Sigmoid colon (tissue), 4 donors: ENCODE results near the gene STK39.

Experiments
- CTCF ChIP-seq, 4 experiments: fragments of 450-650 bp in 3 of 4; fragments of 200-600 bp in 1 of 4; IDR thresholded peaks; one replicate each; pipeline ENCODE4 v1.5.1; 2016 to 2019; ENCODE audit warnings: antibody characterized with exemption in 4 of 4, mild to moderate bottlenecking in 3 of 4, moderate library complexity in 2 of 4
- EP300 ChIP-seq, 4 donors: sonication (generic); formaldehyde crosslinking; IDR thresholded peaks; one replicate each; pipeline ENCODE4 v1.6.1; 2017; ENCODE audit warnings: antibody characterized with exemption in 4 of 4
- POLR2A ChIP-seq, 2 donors: fragments of 450-650 bp; IDR thresholded peaks; one replicate each; pipeline ENCODE4 v1.6.1; 2016; ENCODE audit warnings: antibody characterized with exemption in 2 of 2, mild to moderate bottlenecking in 2 of 2, moderate library complexity in 2 of 2
- POLR2AphosphoS5 ChIP-seq, 4 donors: sonication (generic); formaldehyde crosslinking; IDR thresholded peaks; one replicate each; pipeline ENCODE4 v1.6.1; 2017; ENCODE audit warnings: antibody characterized with exemption in 4 of 4

- TF ChIP-seq CTCF (IDR thresholded peaks at IDR 0.05) = no peak
- no peak for TF ChIP-seq POLR2A (IDR thresholded peaks at IDR 0.05)
- no peak for TF ChIP-seq POLR2AphosphoS5 (IDR thresholded peaks at IDR 0.05)
- TF ChIP-seq EP300 (IDR thresholded peaks at IDR 0.05) = no peak
These were observed 338.6 kb downstream of the STK39 start for GRCh38 chr2:167908786-167909185.
